D341Med (cell line): Measurements from ENCODE around the gene OR2T6.
"Not testable (repeated sequence)": the region's sequence is repeated elsewhere in the genome, so short reads cannot be mapped to it uniquely, and the experiment has no call there.

ENCODE experiments used
- DNase-seq: peaks from one replicate; pipeline ENCODE4 v3.0.0; 2012; ENCODE audit warnings: low spot score

Gene OR2T6

GRCh38 chr1:248433811-248434415, 58.4 kb downstream of the OR2T6 start:
- DNase-seq: not testable (repeated sequence)

DNA sequence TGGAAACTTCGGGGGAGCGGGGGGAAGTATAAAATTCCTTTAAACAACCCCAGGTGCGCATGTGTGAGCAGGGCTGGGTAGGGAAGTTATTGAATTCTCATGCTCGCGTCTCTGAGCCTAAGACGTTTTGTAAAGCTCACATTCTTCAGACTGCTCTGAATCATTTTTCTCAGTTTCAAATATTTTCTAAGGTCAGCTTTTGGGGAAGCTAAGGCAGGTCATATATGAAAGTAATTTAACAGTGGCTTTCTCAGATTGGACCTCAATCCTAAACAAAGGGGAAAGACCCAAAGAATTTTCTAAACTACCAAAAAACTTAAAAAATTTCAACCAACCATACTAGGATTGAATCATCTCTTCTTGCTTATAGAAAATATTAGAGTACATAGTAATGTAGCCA, 59.4 kb downstream of the OR2T6 start:
- DNase-seq: not testable (repeated sequence)

DNA sequence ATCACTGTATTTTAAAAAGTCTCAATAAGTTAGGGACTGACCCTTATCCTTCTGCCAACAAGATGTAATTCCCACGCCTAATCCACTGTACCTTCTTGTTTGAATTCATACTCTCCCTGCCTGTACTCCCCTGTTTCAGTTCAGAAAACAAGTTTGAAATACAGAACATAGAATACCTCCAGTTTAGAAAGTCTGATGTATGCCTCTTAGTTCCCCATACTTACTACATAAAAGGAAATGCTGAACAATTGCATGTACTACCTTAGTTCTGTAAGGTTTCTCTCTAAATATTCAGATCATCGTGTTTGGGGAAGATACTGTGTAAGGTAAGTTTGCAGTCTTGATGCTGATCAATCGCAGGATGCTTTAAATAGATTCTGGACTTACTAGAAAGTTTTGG, 60.8 kb downstream of the OR2T6 start:
- not testable (repeated sequence) for DNase-seq

DNA sequence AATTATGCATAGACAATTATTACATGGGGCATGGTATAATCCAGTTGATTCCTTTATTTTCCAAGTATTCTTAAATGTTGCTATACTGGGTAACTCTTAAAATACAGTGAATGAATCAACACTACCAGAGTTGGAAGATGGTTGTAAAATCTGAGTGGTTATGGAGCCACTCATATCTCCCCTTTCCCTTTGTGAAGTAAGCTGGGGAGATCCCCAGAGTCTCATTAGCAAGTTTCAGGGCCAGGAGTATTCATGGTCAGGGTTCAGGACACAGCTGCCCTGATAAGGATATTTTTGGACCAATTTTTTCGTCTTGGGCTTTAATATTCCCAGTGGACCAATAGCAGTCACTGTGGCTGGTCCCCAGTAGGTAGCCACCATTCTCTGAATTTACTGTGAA, 63.1 kb downstream of the OR2T6 start:
- not testable (repeated sequence) for DNase-seq

- DNase-seq: not testable (repeated sequence)
These were observed 63.7 kb downstream of the OR2T6 start for GRCh38 chr1:248439283-248439682.
